NK-92 (cell line): ENCODE results near the gene TRIM37.
"Not testable (repeated sequence)": the region's sequence is repeated elsewhere in the genome, so short reads cannot be mapped to it uniquely, and the experiment has no call there.

ENCODE experiments used
- DNase-seq: peaks from one replicate; lab custom pipeline; 2025; ENCODE audit not compliant: unreplicated experiment; lab: John Stamatoyannopoulos, UW

The TRIM37 gene

DNA sequence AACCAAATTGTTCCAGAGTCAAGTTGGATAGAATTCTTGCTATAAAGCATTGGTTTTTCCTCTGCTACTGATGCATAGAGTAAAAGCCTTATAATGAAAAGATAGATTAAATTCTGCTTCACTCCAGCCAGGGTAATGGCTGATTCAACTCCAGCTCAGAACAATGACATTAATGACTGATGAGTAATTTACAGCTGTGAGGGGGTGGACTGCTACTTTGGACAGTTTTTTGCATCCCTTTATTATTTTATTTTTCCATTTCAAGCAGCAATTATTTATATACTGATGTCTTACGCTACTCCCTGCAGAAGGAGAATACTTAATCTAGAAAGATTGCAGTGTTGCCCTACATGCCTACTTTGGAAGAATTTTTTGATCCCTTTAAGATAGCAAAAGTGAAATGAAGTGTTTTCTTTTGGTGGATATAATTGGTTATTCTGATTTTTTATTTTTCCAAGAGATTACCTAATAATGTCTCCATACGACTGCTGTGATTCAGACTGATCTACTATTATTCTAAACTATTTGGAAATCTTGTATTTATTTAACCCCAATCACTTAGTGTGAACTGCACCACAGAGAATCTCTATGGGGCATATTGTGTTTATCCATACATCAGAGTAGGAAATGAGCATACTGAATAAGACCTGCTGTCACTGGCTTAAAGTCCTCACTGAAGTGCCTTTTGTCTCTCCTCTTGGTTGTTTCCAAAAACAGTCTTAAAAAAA is 149.5 kb downstream of the TRIM37 start:
- no peak for DNase-seq

- DNase-seq, result not testable (repeated sequence)
These were observed 152.3 kb downstream of the TRIM37 start for GRCh38 chr17:58954358-58954757.

GRCh38 chr17:58947824-58948223 is 158.9 kb downstream of the TRIM37 start:
- no peak for DNase-seq

DNA sequence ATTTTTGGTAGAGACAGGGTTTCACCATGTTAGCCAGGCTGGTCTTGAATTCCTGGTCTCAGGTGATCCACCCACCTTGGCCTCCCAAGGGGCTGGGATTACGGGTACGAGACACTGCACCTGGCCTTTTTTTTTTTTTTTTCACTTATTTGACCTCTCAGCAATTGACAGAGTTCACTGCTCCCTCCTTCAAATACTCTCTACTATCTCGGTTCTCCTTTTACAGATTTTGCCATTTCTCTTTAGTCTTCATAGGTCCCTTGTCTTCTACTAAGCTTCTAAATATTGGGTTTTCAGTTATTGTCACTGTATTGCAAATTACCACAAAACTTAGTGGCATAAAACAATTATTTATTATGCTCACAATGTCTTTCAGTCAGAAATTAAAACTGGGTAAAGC is 159.3 kb downstream of the TRIM37 start:
- DNase-seq, result no peak

- DNase-seq, result no peak
These were observed 162.5 kb downstream of the TRIM37 start for GRCh38 chr17:58944166-58944565.

- DNase-seq, result no peak
These were observed 170.4 kb downstream of the TRIM37 start for GRCh38 chr17:58936295-58936694.

- DNase-seq, result no peak
These were observed 173.7 kb downstream of the TRIM37 start for GRCh38 chr17:58932956-58933355.
